Thyroid gland (tissue), 4 donors: ENCODE data around the gene ARHGEF38.

ENCODE experiments used
- POLR2A ChIP-seq, 2 donors: fragments of 450-650 bp; IDR thresholded peaks; one replicate each; pipeline ENCODE4 v1.6.1; 2017; ENCODE audit warnings: antibody characterized with exemption in 2 of 2, mild to moderate bottlenecking in 2 of 2, moderate library complexity in 1 of 2
- TF ChIP-seq, protein P1 (sequence below), 6 experiments: fragments of 200-600 bp in 3 of 6; fragments of 450-650 bp in 3 of 6; sonication (generic) in 3 of 6; IDR thresholded peaks; one replicate each; pipeline ENCODE4 v1.5.1; 2016 to 2019; ENCODE audit warnings: antibody characterized with exemption in 6 of 6, mild to moderate bottlenecking in 2 of 6, inconsistent platforms in 1 of 6, moderate library complexity in 1 of 6

- TF ChIP-seq, protein P1, sequence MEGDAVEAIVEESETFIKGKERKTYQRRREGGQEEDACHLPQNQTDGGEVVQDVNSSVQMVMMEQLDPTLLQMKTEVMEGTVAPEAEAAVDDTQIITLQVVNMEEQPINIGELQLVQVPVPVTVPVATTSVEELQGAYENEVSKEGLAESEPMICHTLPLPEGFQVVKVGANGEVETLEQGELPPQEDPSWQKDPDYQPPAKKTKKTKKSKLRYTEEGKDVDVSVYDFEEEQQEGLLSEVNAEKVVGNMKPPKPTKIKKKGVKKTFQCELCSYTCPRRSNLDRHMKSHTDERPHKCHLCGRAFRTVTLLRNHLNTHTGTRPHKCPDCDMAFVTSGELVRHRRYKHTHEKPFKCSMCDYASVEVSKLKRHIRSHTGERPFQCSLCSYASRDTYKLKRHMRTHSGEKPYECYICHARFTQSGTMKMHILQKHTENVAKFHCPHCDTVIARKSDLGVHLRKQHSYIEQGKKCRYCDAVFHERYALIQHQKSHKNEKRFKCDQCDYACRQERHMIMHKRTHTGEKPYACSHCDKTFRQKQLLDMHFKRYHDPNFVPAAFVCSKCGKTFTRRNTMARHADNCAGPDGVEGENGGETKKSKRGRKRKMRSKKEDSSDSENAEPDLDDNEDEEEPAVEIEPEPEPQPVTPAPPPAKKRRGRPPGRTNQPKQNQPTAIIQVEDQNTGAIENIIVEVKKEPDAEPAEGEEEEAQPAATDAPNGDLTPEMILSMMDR (IDR thresholded peaks at IDR 0.05): no peak
- TF ChIP-seq POLR2A (IDR thresholded peaks at IDR 0.05): no peak
Measured at GRCh38 chr4:105550641-105551040, 1.8 kb upstream of the ARHGEF38 start.
